HG03432 (cell line): Measurements from ENCODE around the gene NT5C2.
"Not testable (repeated sequence)": the region's sequence is repeated elsewhere in the genome, so short reads cannot be mapped to it uniquely, and the experiment has no call there.

ENCODE experiments used
- ATAC-seq: cut with Tn5 transposase; IDR thresholded peaks from one replicate; pipeline ENCODE4 v1.9.1; 2021; ENCODE audit warnings: mild to moderate bottlenecking, moderate library complexity; ENCODE audit not compliant: unreplicated experiment

NT5C2 gene

GRCh38 chr10:103202319-103202718 is 9.2 kb upstream of the NT5C2 start:
- ATAC-seq = no peak

GRCh38 chr10:103199488-103199887 is 6.4 kb upstream of the NT5C2 start:
- ATAC-seq = no peak

GRCh38 chr10:103198648-103199047 is 5.6 kb upstream of the NT5C2 start:
- ATAC-seq = no peak

- ATAC-seq = no peak
Observed at GRCh38 chr10:103197903-103198302, 4.8 kb upstream of the NT5C2 start.

- ATAC-seq = no peak
Observed at GRCh38 chr10:103197174-103197573, 4.1 kb upstream of the NT5C2 start.

- no peak for ATAC-seq
Observed at GRCh38 chr10:103196516-103196915, 3.4 kb upstream of the NT5C2 start.

GRCh38 chr10:103193820-103194529 is 903 bp upstream of the NT5C2 start:
- no peak for ATAC-seq

GRCh38 chr10:103192451-103193106 is 493 bp downstream of the NT5C2 start:
- peak; percentile 63 for ATAC-seq

- ATAC-seq = no peak
Observed at GRCh38 chr10:103192089-103192450, 1.0 kb downstream of the NT5C2 start.

GRCh38 chr10:103191198-103191597 is 1.9 kb downstream of the NT5C2 start:
- not testable (repeated sequence) for ATAC-seq

GRCh38 chr10:103188853-103189252 is 4.2 kb downstream of the NT5C2 start:
- ATAC-seq = no peak

- ATAC-seq = no peak
Observed at GRCh38 chr10:103186128-103186527, 6.9 kb downstream of the NT5C2 start.

- no peak for ATAC-seq
Observed at GRCh38 chr10:103184615-103185014, 8.5 kb downstream of the NT5C2 start.

GRCh38 chr10:103183991-103184451 is 9.1 kb downstream of the NT5C2 start:
- not testable (repeated sequence) for ATAC-seq

- ATAC-seq = peak; percentile 75
Observed at GRCh38 chr10:103181244-103181643, 11.8 kb downstream of the NT5C2 start.

- ATAC-seq = no peak
Observed at GRCh38 chr10:103180491-103180890, 12.6 kb downstream of the NT5C2 start.

- ATAC-seq = no peak
Observed at GRCh38 chr10:103177123-103177522, 15.9 kb downstream of the NT5C2 start.

- ATAC-seq = no peak
Observed at GRCh38 chr10:103175580-103176285, 17.3 kb downstream of the NT5C2 start.

- ATAC-seq = not testable (repeated sequence)
Observed at GRCh38 chr10:103174324-103174723, 18.7 kb downstream of the NT5C2 start.

GRCh38 chr10:103171278-103171677 is 21.8 kb downstream of the NT5C2 start:
- ATAC-seq = no peak

- ATAC-seq = no peak
Observed at GRCh38 chr10:103168438-103168837, 24.6 kb downstream of the NT5C2 start.

GRCh38 chr10:103167554-103167953 is 25.5 kb downstream of the NT5C2 start:
- ATAC-seq = not testable (repeated sequence)
